AG10803 (cell line): ENCODE measurements around the gene SPON1.

Source experiments
- DNase-seq: peaks from one replicate; pipeline ENCODE4 v3.0.0; 2010; ENCODE audit warnings: low read depth
- H3K4me3 ChIP-seq: 2 replicates; pipeline ENCODE4 v1.5.1; 2011; ENCODE audit warnings: mild to moderate bottlenecking, low read length, control low read depth
- TF ChIP-seq, protein P1 (sequence below): conservative IDR thresholded peaks from 2 replicates; pipeline ENCODE4 v1.5.1; 2011; ENCODE audit warnings: mild to moderate bottlenecking, low read length, control low read depth, inconsistent platforms

SPON1 gene

GRCh38 chr11:14228356-14228755, 265.8 kb downstream of the SPON1 start:
- DNase-seq: no peak
- TF ChIP-seq, protein P1, sequence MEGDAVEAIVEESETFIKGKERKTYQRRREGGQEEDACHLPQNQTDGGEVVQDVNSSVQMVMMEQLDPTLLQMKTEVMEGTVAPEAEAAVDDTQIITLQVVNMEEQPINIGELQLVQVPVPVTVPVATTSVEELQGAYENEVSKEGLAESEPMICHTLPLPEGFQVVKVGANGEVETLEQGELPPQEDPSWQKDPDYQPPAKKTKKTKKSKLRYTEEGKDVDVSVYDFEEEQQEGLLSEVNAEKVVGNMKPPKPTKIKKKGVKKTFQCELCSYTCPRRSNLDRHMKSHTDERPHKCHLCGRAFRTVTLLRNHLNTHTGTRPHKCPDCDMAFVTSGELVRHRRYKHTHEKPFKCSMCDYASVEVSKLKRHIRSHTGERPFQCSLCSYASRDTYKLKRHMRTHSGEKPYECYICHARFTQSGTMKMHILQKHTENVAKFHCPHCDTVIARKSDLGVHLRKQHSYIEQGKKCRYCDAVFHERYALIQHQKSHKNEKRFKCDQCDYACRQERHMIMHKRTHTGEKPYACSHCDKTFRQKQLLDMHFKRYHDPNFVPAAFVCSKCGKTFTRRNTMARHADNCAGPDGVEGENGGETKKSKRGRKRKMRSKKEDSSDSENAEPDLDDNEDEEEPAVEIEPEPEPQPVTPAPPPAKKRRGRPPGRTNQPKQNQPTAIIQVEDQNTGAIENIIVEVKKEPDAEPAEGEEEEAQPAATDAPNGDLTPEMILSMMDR: no peak

DNA sequence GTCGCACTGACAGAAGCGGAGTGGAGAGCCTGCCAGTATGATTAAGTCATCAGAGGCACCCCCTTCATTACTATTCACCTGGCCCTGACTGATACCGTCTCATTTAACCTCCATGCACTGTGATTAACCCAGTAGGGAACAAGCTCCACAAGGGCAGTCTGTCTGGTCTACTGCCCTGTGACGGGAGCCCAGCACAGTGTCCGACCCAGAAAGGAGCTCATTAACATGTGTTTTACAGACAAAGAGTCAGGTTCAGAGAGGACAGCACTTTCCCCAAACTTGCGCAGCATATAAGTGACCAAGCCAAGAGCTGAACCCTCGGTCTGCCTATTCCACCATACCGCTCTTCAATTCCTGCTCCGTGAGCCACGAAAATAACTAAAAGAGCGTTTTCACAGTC, 266.9 kb downstream of the SPON1 start:
- TF ChIP-seq, protein P1: no peak
- H3K4me3 ChIP-seq: no peak overlapping the region
- DNase-seq: no peak

More at GRCh38 chr11:14228356-14228755, 265.8 kb downstream of the SPON1 start:
- no peak overlapping the region for H3K4me3 ChIP-seq

DNA sequence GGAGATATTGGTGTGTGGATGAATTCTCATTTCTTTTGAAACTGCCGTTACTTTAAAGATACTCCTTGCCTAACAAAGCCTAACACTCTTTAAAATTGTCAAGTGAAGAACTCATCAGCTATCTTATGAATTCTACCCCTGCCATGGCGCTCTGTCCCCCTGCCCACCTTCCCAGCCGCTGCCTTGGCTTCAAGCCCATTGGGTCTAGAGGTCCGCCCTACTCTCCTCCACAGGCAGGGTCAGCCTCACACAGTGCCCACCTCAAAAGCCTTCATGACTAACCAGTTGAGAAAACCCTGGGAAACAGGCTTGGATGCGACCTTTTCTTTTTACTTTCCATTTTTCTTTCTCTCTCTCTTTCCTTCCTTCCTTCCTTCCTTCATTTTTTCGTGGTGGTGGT, 267.9 kb downstream of the SPON1 start:
- no peak for DNase-seq
- TF ChIP-seq, protein P1: no peak
- no peak overlapping the region for H3K4me3 ChIP-seq

GRCh38 chr11:14232652-14233051, 270.1 kb downstream of the SPON1 start:
- TF ChIP-seq, protein P1: 0 out of 2 replicates have a peak, but pooled peaks have one; percentile 13
- no peak for DNase-seq
- H3K4me3 ChIP-seq: no peak overlapping the region

GRCh38 chr11:14234446-14234845, 271.9 kb downstream of the SPON1 start:
- DNase-seq: no peak
- TF ChIP-seq, protein P1: no peak
- H3K4me3 ChIP-seq: no peak overlapping the region

- no peak overlapping the region for H3K4me3 ChIP-seq
- TF ChIP-seq, protein P1: no peak
- DNase-seq: no peak
Observed at GRCh38 chr11:14235701-14236100, 273.2 kb downstream of the SPON1 start.

GRCh38 chr11:14237444-14237961, 275.0 kb downstream of the SPON1 start:
- no peak overlapping the region for H3K4me3 ChIP-seq
- TF ChIP-seq, protein P1: no peak
- DNase-seq: no peak
